ENCODE results near the gene ACBD6. TPM values are rescaled to one million over a fixed set of nuclear protein-coding genes. Genes with fewer than 3 reads are reported as not detected.

ACBD6 gene
- total RNA-seq, 1 donor from 2014 or later: 80.5 TPM

DNA sequence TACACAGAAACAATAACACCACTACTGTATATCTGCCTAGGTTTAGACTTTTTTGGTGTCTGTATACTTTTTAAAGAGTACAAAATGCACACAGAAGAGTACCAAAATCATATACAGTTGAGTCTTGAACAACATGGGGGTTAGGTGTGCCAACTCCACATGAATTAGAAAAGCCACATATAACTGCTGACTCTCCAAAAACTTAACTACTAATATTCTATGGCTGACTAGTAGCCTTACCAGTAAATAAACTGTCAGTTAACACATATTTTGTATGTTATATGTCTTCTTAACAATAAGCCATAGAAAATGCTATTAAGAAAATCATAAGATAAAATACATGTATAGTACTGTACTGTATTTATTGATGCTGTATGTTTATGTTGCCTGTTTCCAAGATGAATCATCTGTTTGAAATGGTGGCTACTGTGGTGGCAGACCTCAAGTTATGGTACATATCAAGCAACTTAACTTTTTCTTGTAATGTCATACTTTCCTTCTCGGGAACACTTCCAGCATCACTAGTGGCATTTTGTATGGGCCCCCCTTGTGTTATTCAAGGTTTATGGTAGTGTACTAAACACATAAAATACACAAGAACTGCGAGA is 201.1 kb downstream of the ACBD6 start:
- H3K4me3 Mint-ChIP-seq: no peak overlapping the region
- peaks cover 13% of the 10 kb centered on the region for H3K36me3 Mint-ChIP-seq
- H3K27me3 Mint-ChIP-seq (ENCODE audit: low read depth): no peaks in the 10 kb centered on the region
- peaks cover under 1% of the 10 kb centered on the region for H3K9me3 Mint-ChIP-seq
- peaks cover 5% of the 10 kb centered on the region for H3K4me1 Mint-ChIP-seq
- no peak overlapping the region for H3K27ac Mint-ChIP-seq
- TF ChIP-seq, protein P1, sequence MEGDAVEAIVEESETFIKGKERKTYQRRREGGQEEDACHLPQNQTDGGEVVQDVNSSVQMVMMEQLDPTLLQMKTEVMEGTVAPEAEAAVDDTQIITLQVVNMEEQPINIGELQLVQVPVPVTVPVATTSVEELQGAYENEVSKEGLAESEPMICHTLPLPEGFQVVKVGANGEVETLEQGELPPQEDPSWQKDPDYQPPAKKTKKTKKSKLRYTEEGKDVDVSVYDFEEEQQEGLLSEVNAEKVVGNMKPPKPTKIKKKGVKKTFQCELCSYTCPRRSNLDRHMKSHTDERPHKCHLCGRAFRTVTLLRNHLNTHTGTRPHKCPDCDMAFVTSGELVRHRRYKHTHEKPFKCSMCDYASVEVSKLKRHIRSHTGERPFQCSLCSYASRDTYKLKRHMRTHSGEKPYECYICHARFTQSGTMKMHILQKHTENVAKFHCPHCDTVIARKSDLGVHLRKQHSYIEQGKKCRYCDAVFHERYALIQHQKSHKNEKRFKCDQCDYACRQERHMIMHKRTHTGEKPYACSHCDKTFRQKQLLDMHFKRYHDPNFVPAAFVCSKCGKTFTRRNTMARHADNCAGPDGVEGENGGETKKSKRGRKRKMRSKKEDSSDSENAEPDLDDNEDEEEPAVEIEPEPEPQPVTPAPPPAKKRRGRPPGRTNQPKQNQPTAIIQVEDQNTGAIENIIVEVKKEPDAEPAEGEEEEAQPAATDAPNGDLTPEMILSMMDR (IDR thresholded peaks at IDR 0.05; ENCODE audit: unreplicated experiment): no peak
- no peak for DNase-seq (ENCODE audit: low spot score in 2 of 2, unreplicated experiment in 2 of 2)

DNA sequence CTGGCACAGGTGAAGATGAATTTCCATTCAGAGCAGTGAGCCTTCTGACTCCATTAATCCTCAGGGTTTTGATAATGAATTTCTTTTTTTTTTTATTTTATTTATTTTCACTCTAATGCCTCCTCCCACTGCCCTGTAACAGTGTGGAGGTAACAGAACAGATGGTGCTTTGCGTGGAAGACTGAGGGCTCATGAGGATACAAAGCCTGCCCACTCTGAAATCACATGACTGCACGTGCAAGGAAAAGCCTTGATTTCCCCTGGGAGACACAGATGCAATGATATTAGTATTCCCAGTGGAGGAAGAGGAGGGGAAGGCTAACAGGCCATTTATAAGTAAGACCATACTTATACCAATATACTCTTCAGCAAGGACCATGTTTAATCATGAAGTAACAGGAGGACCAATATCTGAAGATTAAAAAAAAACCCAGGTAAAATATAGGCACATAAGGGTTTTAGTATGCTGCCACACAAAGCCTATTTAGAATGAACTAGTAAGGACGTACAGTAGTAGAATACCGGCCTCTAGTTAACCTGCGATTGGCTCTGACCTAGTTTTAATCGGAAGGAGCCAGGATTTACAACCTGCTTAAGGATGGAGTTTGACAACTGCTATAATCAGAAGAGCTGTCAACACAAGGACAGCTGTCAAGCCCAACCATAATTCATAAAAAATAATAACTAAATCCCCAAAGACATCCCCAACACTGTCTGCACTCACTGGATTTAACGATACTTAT is 202.7 kb downstream of the ACBD6 start:
- TF ChIP-seq, protein P1 (IDR thresholded peaks at IDR 0.05; ENCODE audit: unreplicated experiment): no peak
- no peak for DNase-seq (ENCODE audit: low spot score in 2 of 2, unreplicated experiment in 2 of 2)
- H3K4me3 Mint-ChIP-seq: no peak overlapping the region
- H3K27me3 Mint-ChIP-seq (ENCODE audit: low read depth): no peaks in the 10 kb centered on the region
- peaks cover 5% of the 10 kb centered on the region for H3K4me1 Mint-ChIP-seq
- H3K27ac Mint-ChIP-seq: no peak overlapping the region
- H3K36me3 Mint-ChIP-seq: peaks cover 8% of the 10 kb centered on the region
- no peaks in the 10 kb centered on the region for H3K9me3 Mint-ChIP-seq

DNA sequence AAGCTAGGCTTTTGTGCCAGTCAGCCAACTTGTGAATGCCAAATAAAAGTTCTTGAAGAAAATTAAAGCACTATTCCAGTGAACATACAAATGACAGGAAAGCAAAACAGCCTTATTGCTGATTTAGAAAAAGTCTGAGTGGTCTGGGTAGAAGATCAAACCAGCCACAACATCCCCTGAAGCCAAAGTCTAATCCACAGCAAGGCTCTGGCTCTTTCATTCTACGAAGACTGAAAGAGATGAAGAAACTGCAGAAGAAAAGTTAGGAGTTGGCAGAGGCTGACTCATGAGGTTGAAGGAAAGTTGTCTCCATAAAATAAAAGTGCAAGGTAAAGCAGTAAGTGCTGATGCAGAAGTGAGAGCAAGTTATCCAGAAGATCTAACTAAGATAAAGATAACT is 206.4 kb downstream of the ACBD6 start:
- H3K4me1 Mint-ChIP-seq: peaks cover 5% of the 10 kb centered on the region
- no peak overlapping the region for H3K4me3 Mint-ChIP-seq
- no peaks in the 10 kb centered on the region for H3K27me3 Mint-ChIP-seq (ENCODE audit: low read depth)
- H3K36me3 Mint-ChIP-seq: peaks cover 21% of the 10 kb centered on the region
- no peak for DNase-seq (ENCODE audit: low spot score in 2 of 2, unreplicated experiment in 2 of 2)
- no peak overlapping the region for H3K27ac Mint-ChIP-seq
- H3K9me3 Mint-ChIP-seq: peaks cover 13% of the 10 kb centered on the region
- TF ChIP-seq, protein P1 (IDR thresholded peaks at IDR 0.05; ENCODE audit: unreplicated experiment): no peak

DNA sequence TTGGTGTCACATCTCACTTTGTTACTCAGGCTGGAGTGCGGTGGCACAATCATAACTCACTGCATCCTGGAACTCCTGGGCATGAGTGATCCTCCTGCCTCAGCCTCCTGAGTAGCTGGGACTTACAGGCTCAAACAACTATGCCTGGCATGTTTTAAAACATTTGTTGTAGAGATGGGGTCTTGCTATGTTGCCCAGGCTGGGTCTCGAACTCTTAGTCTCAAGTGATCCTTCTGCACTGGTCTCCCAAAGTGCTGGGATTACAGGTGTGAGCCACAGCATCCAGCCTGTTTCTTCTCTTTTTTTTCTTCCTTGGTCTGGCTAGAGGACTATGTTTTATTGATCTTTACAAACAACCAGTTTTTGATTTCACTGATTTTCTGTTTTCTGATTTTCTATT is 207.7 kb downstream of the ACBD6 start:
- Mint-ChIP-seq H3K4me1 (peaks cover 5% of the 10 kb centered on the region), H3K27me3 (ENCODE audit: low read depth) (no peaks in the 10 kb centered on the region), H3K27ac (no peak overlapping the region), H3K9me3 (peaks cover 13% of the 10 kb centered on the region), H3K36me3 (peaks cover 21% of the 10 kb centered on the region), H3K4me3 (no peak overlapping the region)
- no peak for DNase-seq (ENCODE audit: low spot score in 2 of 2, unreplicated experiment in 2 of 2)
- TF ChIP-seq, protein P1 (IDR thresholded peaks at IDR 0.05; ENCODE audit: unreplicated experiment): no peak

DNA sequence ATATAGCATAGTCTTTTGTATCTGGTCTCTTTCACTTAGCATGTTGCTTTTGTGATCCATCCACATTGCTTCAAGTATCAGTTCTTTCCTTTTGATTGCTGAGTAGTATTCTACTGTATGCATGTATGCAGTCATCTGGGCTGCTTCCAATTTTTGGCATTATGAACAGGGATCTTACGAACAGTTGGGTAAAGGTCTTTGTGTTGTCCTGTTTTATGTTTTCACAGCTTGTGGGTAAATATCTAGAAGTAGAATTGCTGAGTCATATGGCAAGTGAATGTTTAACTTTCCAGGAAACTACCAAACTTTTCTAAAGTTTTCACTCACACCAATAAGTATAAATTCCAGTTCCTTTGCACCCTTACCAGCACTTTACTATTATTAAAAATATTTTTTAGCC is 211.4 kb downstream of the ACBD6 start:
- no peak for DNase-seq (ENCODE audit: low spot score in 2 of 2, unreplicated experiment in 2 of 2)
- peaks cover 13% of the 10 kb centered on the region for H3K9me3 Mint-ChIP-seq
- H3K27me3 Mint-ChIP-seq (ENCODE audit: low read depth): no peaks in the 10 kb centered on the region
- peaks cover 17% of the 10 kb centered on the region for H3K36me3 Mint-ChIP-seq
- no peak overlapping the region for H3K27ac Mint-ChIP-seq
- H3K4me3 Mint-ChIP-seq: no peak overlapping the region
- peaks cover 20% of the 10 kb centered on the region for H3K4me1 Mint-ChIP-seq
- TF ChIP-seq, protein P1 (IDR thresholded peaks at IDR 0.05; ENCODE audit: unreplicated experiment): no peak
